Stimulated activated naive CD8-positive, alpha-beta T cell treated with anti-CD3 and anti-CD28 coated beads, Interleukin-15, Interleukin-2, amounts not matched to agents 100 U/mL and 50 U/mL, for 24 hours (primary cell): ENCODE data around the gene THUMPD3.

Experiments
- ATAC-seq: fragments of 150-1000 bp; cut with Tn5 transposase; one replicate; pipeline ENCODE4 v1.10.0; 2021
- DNase-seq: peaks from one replicate; pipeline ENCODE4 v3.0.0; 2021

Gene THUMPD3

GRCh38 chr3:9397906-9398699, 35.2 kb downstream of the THUMPD3 start:
- DNase-seq, result peak; percentile 43

GRCh38 chr3:9398700-9399336, 36.0 kb downstream of the THUMPD3 start:
- DNase-seq (peak; percentile 32), ATAC-seq (no peak)

More at GRCh38 chr3:9397906-9398699, 35.2 kb downstream of the THUMPD3 start:
- no peak for ATAC-seq

DNA sequence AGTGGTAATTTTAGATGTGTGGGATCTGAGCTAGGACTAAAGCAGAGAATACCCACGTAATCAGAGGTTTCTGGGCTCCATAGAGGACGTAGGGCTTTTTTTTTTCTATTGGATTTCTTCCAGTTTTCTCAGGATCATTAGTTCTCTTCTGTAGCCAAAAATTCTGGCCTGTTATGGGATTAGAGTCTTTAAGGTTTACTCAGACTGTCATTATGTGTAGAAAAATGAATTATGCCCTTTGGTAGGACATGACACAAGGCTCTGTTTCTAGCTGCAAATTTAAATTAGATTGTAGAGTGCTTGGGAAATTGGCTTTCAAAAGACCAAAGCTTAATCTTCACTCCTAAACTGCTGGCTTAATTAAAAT, 36.5 kb downstream of the THUMPD3 start:
- ATAC-seq, result no peak
- no peak for DNase-seq

GRCh38 chr3:9399746-9400145, 36.9 kb downstream of the THUMPD3 start:
- DNase-seq (no peak), ATAC-seq (no peak)

- DNase-seq, result no peak
These were observed 37.8 kb downstream of the THUMPD3 start for GRCh38 chr3:9400616-9401015.

DNA sequence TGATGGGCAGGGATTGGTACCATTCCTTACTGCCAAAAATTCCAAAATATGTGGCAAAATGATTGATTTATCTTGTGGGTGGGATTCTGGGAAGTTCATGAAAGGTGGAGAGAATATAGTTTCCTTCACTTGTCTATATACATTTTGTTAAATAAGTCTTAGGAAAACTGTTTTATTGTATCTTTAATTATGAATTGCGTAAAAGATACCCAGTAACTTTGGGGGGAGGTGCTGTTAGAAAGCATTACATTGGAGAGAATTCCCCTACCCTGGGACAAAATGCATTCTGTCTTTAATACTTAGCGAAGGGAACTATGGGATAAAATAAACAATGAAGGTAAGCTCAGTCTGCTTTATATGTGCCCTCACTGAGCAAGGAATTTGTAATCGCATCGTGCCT, 39.1 kb downstream of the THUMPD3 start:
- no peak for ATAC-seq

More at GRCh38 chr3:9400616-9401015, 37.8 kb downstream of the THUMPD3 start:
- no peak for ATAC-seq

GRCh38 chr3:9402410-9403228, 39.8 kb downstream of the THUMPD3 start:
- DNase-seq, result no peak

More for the DNA sequence above, 39.1 kb downstream of the THUMPD3 start:
- no peak for DNase-seq

DNA sequence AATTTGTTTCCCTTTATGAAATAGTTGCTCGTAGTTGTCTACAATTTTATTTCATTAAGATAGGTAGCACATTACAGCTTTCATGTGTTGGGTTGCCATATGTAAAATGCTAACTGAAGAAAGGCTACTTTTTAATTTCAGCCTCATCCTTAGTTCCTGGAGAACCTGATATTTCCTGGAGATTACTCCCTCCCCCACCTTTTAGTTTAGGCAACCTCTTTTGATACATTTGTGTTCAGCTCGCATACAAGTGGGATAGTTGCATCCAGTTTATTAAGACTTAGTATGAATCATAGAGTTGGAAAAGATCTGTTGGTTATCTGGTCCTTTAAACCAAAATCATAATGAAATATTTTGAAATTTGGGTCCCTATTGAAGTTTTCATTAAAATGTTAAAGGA, 40.6 kb downstream of the THUMPD3 start:
- ATAC-seq (no peak), DNase-seq (no peak)

More at GRCh38 chr3:9402410-9403228, 39.8 kb downstream of the THUMPD3 start:
- no peak for ATAC-seq

DNA sequence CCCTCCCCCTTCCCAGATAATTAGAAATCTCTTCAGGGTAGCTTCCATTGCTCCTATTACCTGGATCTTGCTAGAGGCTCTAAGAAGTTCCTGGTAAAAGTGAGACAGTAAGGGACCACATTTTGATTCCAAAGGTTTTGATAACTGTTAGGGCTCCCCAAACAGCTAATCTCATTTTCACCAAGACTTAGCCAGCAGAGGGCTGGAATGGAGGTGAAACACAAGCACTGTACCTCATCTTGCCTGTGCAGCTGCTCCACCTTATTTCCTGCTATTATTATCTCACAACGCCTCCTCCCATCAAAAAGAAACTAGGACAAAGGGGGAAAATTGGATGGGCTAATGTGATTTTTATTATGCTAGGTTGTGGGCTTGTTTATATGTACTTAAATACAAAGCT, 41.8 kb downstream of the THUMPD3 start:
- DNase-seq (no peak), ATAC-seq (no peak)

- ATAC-seq (no peak), DNase-seq (no peak)
These were observed 42.9 kb downstream of the THUMPD3 start for GRCh38 chr3:9405756-9406155.

- DNase-seq, result no peak
- no peak for ATAC-seq
These were observed 44.2 kb downstream of the THUMPD3 start for GRCh38 chr3:9406856-9407626.

DNA sequence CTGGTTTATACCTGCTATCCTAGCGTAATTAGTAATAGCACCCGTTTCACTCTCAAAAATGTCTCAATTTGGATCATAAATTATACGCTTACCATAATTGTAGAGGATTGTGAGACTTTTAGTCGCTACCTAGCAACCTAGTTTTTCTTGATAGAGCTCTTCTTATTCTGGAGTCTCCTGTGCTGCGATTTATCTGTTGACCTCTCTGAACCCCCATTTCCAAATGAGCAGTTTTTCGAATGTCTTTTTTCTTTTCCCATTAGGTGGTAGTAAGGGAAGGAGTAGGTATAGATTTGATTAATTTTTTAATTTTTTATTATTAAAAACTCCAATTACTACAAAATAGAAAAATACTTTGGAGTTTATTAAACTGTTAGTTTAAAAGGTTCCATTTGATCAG, 45.2 kb downstream of the THUMPD3 start:
- no peak for DNase-seq
- ATAC-seq, result no peak

DNA sequence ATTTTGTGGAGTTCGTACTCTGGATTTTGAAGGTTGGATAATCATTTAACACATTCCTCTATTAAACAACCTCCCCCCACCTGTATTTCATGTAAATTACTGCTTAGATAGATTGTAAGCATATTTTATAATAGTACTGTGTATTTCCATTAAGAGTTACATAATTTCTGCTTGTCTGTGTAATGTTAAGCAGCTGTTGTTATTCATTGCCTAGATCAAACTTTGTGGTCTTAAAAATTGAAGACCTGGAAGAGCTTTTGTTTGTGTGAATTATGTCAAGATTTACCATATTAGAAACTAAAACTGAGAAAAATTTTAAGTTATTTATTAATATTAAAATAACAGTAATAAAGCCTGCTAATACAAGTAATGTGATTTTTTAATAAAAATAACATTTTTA, 45.7 kb downstream of the THUMPD3 start:
- no peak for DNase-seq
- ATAC-seq, result no peak

GRCh38 chr3:9409981-9410854, 47.4 kb downstream of the THUMPD3 start:
- peak; percentile 40 for ATAC-seq
- no peak for DNase-seq

DNA sequence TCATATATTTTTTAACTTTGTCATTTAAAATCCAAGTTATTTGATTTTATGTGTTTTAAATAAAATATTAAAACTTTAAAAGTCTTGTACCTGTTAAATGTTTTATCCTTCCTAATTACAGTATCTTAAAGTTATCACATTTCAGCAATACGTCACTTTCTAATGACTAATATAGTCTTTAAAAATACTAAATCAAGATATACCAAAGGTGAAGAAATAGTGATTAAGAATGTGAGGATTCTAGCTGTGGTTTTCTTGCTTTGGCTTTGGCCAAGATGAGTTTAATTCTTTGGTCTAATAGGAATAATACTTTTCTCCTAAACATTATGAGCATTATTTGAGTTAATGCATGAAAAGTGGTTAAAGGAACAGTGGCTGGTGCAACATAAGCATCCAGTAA, 48.4 kb downstream of the THUMPD3 start:
- DNase-seq (no peak), ATAC-seq (no peak)

GRCh38 chr3:9412293-9412692, 49.4 kb downstream of the THUMPD3 start:
- DNase-seq (no peak), ATAC-seq (no peak)

DNA sequence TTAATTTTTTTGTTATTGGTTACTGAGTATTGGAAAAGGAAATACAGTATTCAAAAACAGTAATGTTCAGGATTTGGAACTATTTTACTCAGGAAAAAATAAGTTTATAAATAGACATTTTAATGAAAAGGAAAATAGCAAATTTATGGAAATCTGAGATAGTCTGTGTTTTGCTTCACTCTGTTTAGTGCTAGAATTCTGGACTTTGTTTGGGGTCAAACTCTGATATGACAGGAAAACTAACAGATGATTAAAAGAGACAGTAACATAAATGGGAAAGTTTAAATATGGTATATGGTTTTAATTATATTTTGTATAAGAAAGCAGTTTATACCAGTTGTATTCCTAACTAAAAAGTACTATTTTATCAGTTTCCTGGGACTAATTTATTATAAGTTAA, 52.0 kb downstream of the THUMPD3 start:
- ATAC-seq, result no peak
- DNase-seq, result no peak

- ATAC-seq (peak; percentile 14), DNase-seq (no peak)
These were observed 52.8 kb downstream of the THUMPD3 start for GRCh38 chr3:9415485-9416138.

- peak; percentile 59 for ATAC-seq
- DNase-seq, result no peak
These were observed 53.4 kb downstream of the THUMPD3 start for GRCh38 chr3:9416139-9416780.
